Panc1 (cell line): Measurements from ENCODE around the gene GAMT. TPM values are rescaled to one million over a fixed set of nuclear protein-coding genes. Genes with fewer than 3 reads are reported as not detected.

ENCODE experiments used
- ATAC-seq: fragments of 200-7000 bp; cut with Tn5 transposase; 2 replicates; pipeline ENCODE4 v1.9.1; 2020; ENCODE audit warnings: mild to moderate bottlenecking, moderate library complexity
- BruUV-seq: library from RNA; stranded (reverse); fragments of 400-500 nt; replicated peaks from 2 replicates; lab custom pipeline; 2021; lab: Mats Ljungman, UMichigan
- CTCF ChIA-PET: fragments of 300-600 bp; sonication (Branson Sonifier 250); formaldehyde crosslinking; loops from one replicate; lab custom pipeline; 2022; ENCODE audit warnings: antibody characterized with exemption; lab: Charles Lee
- POLR2A ChIA-PET: fragments of 300-600 bp; sonication (Branson Sonifier 250); formaldehyde crosslinking; loops from one replicate; lab custom pipeline; 2022; ENCODE audit warnings: antibody characterized with exemption; lab: Charles Lee
- DNase-seq: peaks from one replicate; pipeline ENCODE4 v3.0.0-alpha.2; 2010; ENCODE audit warnings: low read depth, low spot score
- H3K27ac ChIP-seq: 2 replicates; pipeline ENCODE4 v1.5.1; 2011; ENCODE audit warnings: mild to moderate bottlenecking, low read length, inconsistent platforms
- H3K27me3 ChIP-seq: fragments of 200-500 bp; sonication (Bioruptor generic); 2 replicates; pipeline ENCODE4 v1.6.0; 2014; ENCODE audit warnings: low read length, inconsistent platforms; ENCODE audit not compliant: control insufficient read depth, insufficient read depth
- H3K36me3 ChIP-seq: fragments of 200-500 bp; sonication (Bioruptor generic); 2 replicates; pipeline ENCODE4 v1.5.1; 2014; ENCODE audit warnings: inconsistent platforms, mild to moderate bottlenecking, low read length, moderate library complexity; ENCODE audit not compliant: control insufficient read depth, insufficient read depth
- H3K4me1 ChIP-seq: 2 replicates; pipeline ENCODE4 v1.5.1; 2011; ENCODE audit warnings: inconsistent platforms, mild to moderate bottlenecking, low read length, moderate library complexity; ENCODE audit not compliant: control insufficient read depth, insufficient read depth
- H3K4me3 ChIP-seq, 2 experiments: 2 replicates each; pipeline ENCODE4 v1.5.1; 2011 to 2012; ENCODE audit warnings: low read depth in 2 of 2, low read length in 2 of 2, mild to moderate bottlenecking in 2 of 2, inconsistent platforms in 1 of 2, moderate library complexity in 1 of 2
- H3K9me3 ChIP-seq: fragments of 200-500 bp; sonication (Bioruptor generic); 2 replicates; pipeline ENCODE4 v1.5.1; 2014; ENCODE audit warnings: low read depth, mild to moderate bottlenecking, inconsistent platforms, low read length, moderate library complexity; ENCODE audit not compliant: control insufficient read depth, insufficient read depth
- POLR2AphosphoS5 ChIP-seq: IDR thresholded peaks from 2 replicates; pipeline ENCODE4 v1.6.1; 2012; ENCODE audit warnings: mild to moderate bottlenecking, low read depth, low read length, moderate library complexity
- SIN3A ChIP-seq: IDR thresholded peaks from 2 replicates; pipeline ENCODE4 v1.6.1; 2012; ENCODE audit warnings: low read depth, mild to moderate bottlenecking, low read length, moderate library complexity, borderline replicate concordance; ENCODE audit not compliant: insufficient read depth
- TCF7L2 ChIP-seq: IDR thresholded peaks from 2 replicates; pipeline ENCODE4 v1.6.1; 2011; ENCODE audit warnings: mild to moderate bottlenecking, low read depth, low read length, inconsistent platforms
- in situ Hi-C: cut with HindIII; loops from 2 replicates; pipeline ENCODE4 v1.10.0; 2016; ENCODE audit warnings: low sequenced_read_pairs, low pct_unique_long_range_greater_than_20kb
- intact Hi-C: fragments of 100-400 bp; cut with micrococcal nuclease; formaldehyde crosslinking; loops from one replicate; pipeline ENCODE4 v1.10.0; 2022; ENCODE audit not compliant: unreplicated experiment
- total RNA-seq: library from RNA; stranded (reverse); gene quantifications from one replicate; pipeline ENCODE4 v1.2.1, GENCODE V29; 2021; ENCODE audit not compliant: unreplicated experiment
- TF ChIP-seq, protein P1 (sequence below), 2 experiments: IDR thresholded peaks; 2 replicates each; pipeline ENCODE4 v1.6.1; 2011 to 2012; ENCODE audit warnings: low read depth in 2 of 2, control low read depth in 1 of 2, low read length in 1 of 2, mild to moderate bottlenecking in 1 of 2, moderate library complexity in 1 of 2; ENCODE audit not compliant: insufficient read depth in 1 of 2
- TF ChIP-seq, protein P2 (sequence below): fragments of 450-650 bp; IDR thresholded peaks from 2 replicates; pipeline ENCODE4 v1.5.1; 2017; ENCODE audit warnings: mild to moderate bottlenecking

Gene GAMT
- total RNA-seq, 1 experiment from 2014 or later = 21.2 TPM

DNA sequence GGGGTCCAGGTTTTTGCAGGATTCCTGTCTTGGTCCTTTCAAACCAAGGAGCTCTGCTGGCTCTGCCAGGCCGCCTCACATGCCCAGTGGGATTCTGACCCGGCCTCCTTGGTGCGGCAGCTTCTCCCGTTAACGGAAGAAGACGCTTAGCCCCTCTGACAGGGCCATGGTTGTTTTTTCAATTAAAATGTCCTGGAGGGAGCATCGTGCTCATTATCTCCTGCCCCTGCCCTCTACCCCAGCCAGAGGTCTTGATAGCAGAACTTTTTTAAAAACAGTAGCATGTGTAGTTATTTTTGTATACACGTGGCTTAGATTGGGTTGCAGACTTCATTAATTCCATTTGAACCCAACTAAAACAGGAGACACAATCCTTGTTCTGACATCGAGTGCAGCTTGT is 25.4 kb upstream of the GAMT start:
- Histone ChIP-seq H3K36me3 (no peaks in the 10 kb centered on the region; the same call in none of the 2 replicates), H3K9me3 (no peaks in the 10 kb centered on the region), H3K4me1 (no peaks in the 10 kb centered on the region), H3K4me3 (no peak overlapping the region), H3K27ac (no peak overlapping the region), H3K27me3 (no peaks in the 10 kb centered on the region)
- TF ChIP-seq, protein P1, sequence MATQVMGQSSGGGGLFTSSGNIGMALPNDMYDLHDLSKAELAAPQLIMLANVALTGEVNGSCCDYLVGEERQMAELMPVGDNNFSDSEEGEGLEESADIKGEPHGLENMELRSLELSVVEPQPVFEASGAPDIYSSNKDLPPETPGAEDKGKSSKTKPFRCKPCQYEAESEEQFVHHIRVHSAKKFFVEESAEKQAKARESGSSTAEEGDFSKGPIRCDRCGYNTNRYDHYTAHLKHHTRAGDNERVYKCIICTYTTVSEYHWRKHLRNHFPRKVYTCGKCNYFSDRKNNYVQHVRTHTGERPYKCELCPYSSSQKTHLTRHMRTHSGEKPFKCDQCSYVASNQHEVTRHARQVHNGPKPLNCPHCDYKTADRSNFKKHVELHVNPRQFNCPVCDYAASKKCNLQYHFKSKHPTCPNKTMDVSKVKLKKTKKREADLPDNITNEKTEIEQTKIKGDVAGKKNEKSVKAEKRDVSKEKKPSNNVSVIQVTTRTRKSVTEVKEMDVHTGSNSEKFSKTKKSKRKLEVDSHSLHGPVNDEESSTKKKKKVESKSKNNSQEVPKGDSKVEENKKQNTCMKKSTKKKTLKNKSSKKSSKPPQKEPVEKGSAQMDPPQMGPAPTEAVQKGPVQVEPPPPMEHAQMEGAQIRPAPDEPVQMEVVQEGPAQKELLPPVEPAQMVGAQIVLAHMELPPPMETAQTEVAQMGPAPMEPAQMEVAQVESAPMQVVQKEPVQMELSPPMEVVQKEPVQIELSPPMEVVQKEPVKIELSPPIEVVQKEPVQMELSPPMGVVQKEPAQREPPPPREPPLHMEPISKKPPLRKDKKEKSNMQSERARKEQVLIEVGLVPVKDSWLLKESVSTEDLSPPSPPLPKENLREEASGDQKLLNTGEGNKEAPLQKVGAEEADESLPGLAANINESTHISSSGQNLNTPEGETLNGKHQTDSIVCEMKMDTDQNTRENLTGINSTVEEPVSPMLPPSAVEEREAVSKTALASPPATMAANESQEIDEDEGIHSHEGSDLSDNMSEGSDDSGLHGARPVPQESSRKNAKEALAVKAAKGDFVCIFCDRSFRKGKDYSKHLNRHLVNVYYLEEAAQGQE (IDR thresholded peaks at IDR 0.05; ENCODE audit: insufficient read depth in 1 of 2, low read depth in 2 of 2, low read length in 1 of 2) = no peak
- TF ChIP-seq POLR2AphosphoS5 (no peak), TCF7L2 (no peak), SIN3A (no peak)
- TF ChIP-seq, protein P2, sequence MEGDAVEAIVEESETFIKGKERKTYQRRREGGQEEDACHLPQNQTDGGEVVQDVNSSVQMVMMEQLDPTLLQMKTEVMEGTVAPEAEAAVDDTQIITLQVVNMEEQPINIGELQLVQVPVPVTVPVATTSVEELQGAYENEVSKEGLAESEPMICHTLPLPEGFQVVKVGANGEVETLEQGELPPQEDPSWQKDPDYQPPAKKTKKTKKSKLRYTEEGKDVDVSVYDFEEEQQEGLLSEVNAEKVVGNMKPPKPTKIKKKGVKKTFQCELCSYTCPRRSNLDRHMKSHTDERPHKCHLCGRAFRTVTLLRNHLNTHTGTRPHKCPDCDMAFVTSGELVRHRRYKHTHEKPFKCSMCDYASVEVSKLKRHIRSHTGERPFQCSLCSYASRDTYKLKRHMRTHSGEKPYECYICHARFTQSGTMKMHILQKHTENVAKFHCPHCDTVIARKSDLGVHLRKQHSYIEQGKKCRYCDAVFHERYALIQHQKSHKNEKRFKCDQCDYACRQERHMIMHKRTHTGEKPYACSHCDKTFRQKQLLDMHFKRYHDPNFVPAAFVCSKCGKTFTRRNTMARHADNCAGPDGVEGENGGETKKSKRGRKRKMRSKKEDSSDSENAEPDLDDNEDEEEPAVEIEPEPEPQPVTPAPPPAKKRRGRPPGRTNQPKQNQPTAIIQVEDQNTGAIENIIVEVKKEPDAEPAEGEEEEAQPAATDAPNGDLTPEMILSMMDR = no peak
- BruUV-seq = no TSS peak
- ATAC-seq = no peak
- no peak for DNase-seq
- intact Hi-C loops (no loop called here), in situ Hi-C loops (no loop called here)
- CTCF ChIA-PET = no interaction called here
- POLR2A ChIA-PET = no interaction called here

DNA sequence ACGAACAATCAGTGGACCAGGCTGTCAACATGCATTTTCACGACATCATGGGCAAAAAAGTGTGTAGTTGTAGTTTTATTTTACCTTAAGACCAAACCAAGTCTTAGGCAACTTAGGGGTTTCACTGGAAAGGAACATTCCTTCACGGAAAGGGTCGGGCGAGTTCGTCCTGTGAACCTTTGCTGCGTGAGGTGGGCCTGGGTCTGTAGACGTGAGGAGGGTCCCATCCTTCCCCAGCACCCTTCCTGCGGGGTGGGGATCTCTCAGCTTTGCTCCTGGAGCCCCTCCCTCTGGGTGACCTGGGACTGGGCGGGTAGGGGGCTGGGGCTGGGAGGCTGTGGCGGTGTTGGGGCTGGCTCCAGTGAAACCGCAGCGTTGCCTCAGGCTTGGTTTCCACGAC is 24.6 kb upstream of the GAMT start:
- intact Hi-C loops = no loop called here
- Histone ChIP-seq H3K9me3 (no peaks in the 10 kb centered on the region), H3K4me1 (no peaks in the 10 kb centered on the region), H3K27ac (no peak overlapping the region), H3K4me3 (no peak overlapping the region), H3K36me3 (no peaks in the 10 kb centered on the region; the same call in none of the 2 replicates), H3K27me3 (no peaks in the 10 kb centered on the region)
- TF ChIP-seq, protein P2 = no peak
- TF ChIP-seq, protein P1 (IDR thresholded peaks at IDR 0.05; ENCODE audit: insufficient read depth in 1 of 2, low read depth in 2 of 2, low read length in 1 of 2) = no peak
- no peak for TF ChIP-seq SIN3A
- CTCF ChIA-PET = no interaction called here
- in situ Hi-C loops = no loop called here
- BruUV-seq = no TSS peak
- no peak for DNase-seq
- ATAC-seq = no peak
- POLR2A ChIA-PET = no interaction called here
